Fibroblast of villous mesenchyme (primary cell): ENCODE results near the gene ANKRD44. TPM values are rescaled to one million over a fixed set of nuclear protein-coding genes. Genes with fewer than 3 reads are reported as not detected.

Experiments
- DNase-seq: peaks from one replicate; pipeline ENCODE4 v3.0.0-alpha.2; 2010; ENCODE audit warnings: low read depth
- H3K4me3 ChIP-seq: 2 replicates; pipeline ENCODE4 v1.5.1; 2011; ENCODE audit warnings: low read depth, mild to moderate bottlenecking, low read length
- total RNA-seq: library from RNA; depleted of rRNA; stranded (reverse); fragments of >200 nt; gene quantifications from 2 replicates; pipeline ENCODE4 v1.2.3, GENCODE V29; 2012
- TF ChIP-seq, protein P1 (sequence below): IDR thresholded peaks from 2 replicates; pipeline ENCODE4 v1.5.1; 2012; ENCODE audit warnings: low read depth, mild to moderate bottlenecking, low read length; ENCODE audit not compliant: insufficient read depth

The ANKRD44 gene
- total RNA-seq, 1 donor, result 3.9 TPM

- H3K4me3 ChIP-seq, result no peak overlapping the region
- no peak for DNase-seq
- TF ChIP-seq, protein P1, sequence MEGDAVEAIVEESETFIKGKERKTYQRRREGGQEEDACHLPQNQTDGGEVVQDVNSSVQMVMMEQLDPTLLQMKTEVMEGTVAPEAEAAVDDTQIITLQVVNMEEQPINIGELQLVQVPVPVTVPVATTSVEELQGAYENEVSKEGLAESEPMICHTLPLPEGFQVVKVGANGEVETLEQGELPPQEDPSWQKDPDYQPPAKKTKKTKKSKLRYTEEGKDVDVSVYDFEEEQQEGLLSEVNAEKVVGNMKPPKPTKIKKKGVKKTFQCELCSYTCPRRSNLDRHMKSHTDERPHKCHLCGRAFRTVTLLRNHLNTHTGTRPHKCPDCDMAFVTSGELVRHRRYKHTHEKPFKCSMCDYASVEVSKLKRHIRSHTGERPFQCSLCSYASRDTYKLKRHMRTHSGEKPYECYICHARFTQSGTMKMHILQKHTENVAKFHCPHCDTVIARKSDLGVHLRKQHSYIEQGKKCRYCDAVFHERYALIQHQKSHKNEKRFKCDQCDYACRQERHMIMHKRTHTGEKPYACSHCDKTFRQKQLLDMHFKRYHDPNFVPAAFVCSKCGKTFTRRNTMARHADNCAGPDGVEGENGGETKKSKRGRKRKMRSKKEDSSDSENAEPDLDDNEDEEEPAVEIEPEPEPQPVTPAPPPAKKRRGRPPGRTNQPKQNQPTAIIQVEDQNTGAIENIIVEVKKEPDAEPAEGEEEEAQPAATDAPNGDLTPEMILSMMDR, result no peak
Measured at GRCh38 chr2:197136452-197136851, 174.1 kb downstream of the ANKRD44 start.

GRCh38 chr2:197135806-197136205 lies 174.8 kb downstream of the ANKRD44 start:
- no peak for DNase-seq
- TF ChIP-seq, protein P1, result no peak
- H3K4me3 ChIP-seq, result no peak overlapping the region

GRCh38 chr2:197134206-197134605 lies 176.4 kb downstream of the ANKRD44 start:
- peak; percentile 13 for DNase-seq
- TF ChIP-seq, protein P1, result peak; percentile 21

DNA sequence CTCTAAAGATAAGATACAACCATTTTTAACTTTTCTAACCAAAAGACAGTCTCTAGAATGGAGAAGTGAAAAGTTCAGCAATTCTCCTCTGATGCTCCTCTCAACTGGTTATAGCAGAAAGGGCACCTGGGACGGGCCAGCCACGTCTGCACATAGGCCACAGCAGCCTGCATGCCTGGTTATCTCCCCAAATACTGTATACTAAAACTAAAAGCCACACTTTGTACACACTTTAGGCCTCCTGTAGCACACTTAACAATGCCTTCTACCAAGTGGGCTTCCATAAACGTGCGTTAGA lies 179.1 kb downstream of the ANKRD44 start:
- DNase-seq, result no peak
- TF ChIP-seq, protein P1, result no peak
- no peak overlapping the region for H3K4me3 ChIP-seq

More at GRCh38 chr2:197134206-197134605, 176.4 kb downstream of the ANKRD44 start:
- H3K4me3 ChIP-seq, result no peak overlapping the region

GRCh38 chr2:197130318-197130717 lies 180.3 kb downstream of the ANKRD44 start:
- TF ChIP-seq, protein P1, result no peak
- no peak for DNase-seq
- H3K4me3 ChIP-seq, result no peak overlapping the region

DNA sequence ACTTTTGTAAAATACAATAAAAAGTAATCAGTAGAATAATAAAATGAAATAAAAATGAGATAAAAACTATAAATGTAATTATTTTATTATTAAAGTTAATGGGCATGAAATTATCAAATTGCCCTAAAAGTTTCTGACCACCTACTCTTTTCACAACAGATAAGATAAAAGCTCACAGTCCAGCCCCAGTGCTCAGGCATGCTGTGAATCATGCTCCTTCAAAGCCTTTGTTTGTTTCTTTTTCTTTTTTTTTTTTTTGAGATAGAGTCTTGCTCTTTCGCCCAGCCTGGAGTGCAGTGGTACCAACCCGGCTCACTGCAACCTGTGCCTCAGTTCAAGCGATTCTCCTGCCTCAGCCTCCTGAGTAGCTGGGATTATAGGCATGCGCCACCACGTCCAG lies 181.7 kb downstream of the ANKRD44 start:
- no peak for DNase-seq
- H3K4me3 ChIP-seq, result no peak overlapping the region
- TF ChIP-seq, protein P1, result no peak

DNA sequence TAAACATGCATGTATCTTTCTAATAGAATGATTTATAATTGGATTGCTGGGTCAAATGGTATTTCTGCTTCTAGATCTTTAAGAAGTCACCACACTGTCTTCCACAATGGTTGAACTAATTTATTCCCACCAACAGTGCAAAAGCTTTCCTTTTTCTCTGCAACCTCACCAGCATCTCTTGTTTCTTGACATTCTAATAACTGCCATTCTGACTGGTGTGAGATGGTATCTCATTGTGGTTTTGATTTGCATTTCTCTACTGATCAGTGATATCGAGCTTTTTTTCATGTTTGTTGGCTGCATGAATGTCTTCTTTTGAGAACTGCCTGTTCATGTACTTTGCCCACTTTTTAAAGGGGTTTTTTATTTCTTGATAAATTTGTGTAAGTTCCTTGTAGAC lies 182.5 kb downstream of the ANKRD44 start:
- no peak overlapping the region for H3K4me3 ChIP-seq
- TF ChIP-seq, protein P1, result no peak
- DNase-seq, result no peak
